Measurements from ENCODE around the gene IGF2BP2.

DNA sequence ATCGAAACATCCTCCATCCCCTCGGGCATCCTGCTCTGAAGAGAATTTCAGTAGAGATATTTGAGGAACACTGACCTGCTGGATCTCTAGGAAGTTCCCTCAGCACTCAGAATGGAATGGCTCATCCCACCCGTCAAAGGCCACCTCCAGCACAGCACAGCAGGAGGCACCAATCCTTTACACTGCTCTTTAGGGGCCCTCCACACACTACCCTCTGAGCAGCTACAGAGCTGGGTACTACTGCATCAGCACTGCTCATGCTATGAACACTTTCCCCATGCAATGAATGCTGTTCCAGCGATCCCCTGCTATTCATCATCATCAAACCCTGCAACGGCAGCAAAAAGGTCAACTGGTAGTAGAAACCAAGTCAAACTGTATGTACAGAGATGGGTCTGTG lies 40.5 kb downstream of the IGF2BP2 start:
- TF ChIP-seq POLR2A (IDR thresholded peaks at IDR 0.05; ENCODE audit: low read depth, low read length), result no peak
- TF ChIP-seq POLR2AphosphoS5 (IDR thresholded peaks at IDR 0.05; ENCODE audit: low read depth, low read length), result no peak
- TF ChIP-seq TAF1 (IDR thresholded peaks at IDR 0.05; ENCODE audit: borderline replicate concordance, low read depth, low read length), result no peak

Measured in GM12892 (cell line).